Measurements from ENCODE around the gene TAGLN.

The TAGLN gene

DNA sequence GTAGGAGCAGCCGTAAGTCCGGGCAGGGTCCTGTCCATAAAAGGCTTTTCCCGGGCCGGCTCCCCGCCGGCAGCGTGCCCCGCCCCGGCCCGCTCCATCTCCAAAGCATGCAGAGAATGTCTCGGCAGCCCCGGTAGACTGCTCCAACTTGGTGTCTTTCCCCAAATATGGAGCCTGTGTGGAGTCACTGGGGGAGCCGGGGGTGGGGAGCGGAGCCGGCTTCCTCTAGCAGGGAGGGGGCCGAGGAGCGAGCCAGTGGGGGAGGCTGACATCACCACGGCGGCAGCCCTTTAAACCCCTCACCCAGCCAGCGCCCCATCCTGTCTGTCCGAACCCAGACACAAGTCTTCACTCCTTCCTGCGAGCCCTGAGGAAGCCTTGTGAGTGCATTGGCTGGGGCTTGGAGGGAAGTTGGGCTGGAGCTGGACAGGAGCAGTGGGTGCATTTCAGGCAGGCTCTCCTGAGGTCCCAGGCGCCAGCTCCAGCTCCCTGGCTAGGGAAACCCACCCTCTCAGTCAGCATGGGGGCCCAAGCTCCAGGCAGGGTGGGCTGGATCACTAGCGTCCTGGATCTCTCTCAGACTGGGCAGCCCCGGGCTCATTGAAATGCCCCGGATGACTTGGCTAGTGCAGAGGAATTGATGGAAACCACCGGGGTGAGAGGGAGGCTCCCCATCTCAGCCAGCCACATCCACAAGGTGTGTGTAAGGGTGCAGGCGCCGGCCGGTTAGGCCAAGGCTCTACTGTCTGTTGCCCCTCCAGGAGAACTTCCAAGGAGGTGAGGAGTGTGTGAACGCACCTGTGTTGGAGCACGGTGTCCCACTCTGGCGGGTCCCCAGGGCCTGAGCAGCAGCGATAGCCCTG, at the start of gene TAGLN:
TSS of gene TAGLN (plus strand) at position 318 of the 863 bp plus-strand sequence. CDS start 3,644 bp downstream, outside the sequence.
- DNase-seq = no peak

DNA sequence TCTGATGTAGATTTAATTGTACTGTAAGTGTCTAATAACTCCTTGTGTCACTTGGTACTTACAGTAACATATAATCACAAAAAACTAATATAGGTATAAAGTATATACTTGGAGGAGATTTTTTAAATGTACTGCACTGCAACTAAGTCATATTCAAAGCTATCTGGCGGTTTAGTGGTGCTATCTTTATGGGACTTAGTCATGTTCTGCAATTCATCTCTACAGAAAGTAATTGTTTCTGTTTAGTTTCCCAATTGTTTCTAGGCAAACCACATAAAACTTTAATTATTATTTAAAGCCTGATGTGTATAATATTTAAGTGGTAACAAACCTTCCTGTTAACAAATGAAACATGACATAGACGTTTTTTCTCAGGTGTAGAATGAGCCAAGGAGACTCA, 47.1 kb upstream of the TAGLN start:
- DNase-seq = no peak

DNA sequence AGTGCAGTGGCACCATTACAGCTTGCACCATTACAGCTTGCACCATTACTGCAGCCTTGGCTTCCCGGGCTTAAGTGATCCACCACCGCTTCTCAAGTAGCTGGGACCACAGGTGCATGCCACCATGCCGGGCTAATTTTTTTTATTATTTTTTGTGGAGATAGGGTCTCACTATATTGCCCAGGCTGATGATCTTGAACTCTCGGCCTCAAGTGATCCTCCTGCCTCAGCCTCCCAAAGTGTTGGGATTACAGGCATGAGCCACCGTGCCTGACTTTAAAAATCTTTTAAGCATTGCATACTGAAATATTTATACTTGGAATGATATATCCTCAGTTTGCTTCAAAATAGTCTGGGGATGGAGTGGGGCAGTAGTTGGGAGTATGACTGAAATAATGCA, 44.7 kb upstream of the TAGLN start:
- DNase-seq = no peak

DNA sequence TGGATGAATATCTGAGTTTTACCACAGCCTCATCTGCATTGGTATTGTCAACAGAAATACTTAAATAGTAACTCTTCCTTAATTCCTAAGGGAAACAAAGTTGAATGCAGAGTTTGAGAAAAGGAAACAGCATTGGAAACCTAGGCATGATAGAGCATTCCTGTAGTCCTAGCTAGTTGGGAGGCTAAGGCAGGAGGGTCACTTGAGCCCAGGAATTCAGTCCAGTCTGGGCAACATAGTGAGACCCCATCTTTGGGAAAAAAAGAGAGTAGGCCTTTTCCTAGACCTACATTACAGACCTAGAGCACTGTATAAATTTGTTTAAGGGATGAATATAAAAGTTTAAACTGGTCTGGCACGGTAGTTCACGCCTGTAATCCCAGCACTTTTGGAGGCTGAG, 41.7 kb upstream of the TAGLN start:
- DNase-seq = no peak

DNA sequence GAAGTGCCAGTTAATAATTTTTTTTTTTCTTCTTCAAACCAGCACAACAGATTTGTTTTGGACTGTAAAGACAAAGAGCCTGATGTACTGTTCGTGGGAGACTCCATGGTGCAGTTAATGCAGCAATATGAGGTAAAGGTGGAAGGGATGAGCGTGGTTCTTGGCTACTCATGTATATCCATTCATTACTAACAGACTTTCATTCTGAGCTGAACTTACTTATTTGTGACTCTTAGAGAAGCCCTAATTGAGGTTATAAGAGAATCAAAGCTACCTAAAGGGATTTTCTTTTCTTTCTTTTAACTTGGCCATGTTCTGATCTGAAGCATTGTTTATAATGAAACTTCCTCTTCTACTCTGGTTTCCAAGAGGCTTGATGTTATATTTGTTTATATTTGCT, 39.3 kb upstream of the TAGLN start:
- no peak for DNase-seq

DNA sequence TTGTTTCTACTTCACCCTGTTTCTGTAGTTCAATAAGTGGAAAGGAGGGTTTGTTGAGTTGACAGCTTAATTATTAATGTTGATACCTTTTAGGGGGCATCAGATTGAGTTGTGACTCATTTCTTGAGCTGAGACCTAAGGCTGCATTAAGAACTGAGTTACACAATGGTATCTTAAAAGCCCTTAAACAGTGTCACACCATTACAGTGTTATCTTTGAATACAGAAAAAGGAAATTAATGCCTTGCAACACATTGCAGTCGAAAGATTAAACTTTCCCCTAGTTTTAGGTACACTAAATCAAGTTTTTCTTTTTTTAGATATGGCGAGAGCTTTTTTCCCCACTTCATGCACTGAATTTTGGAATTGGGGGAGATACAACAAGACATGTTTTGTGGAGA, 38.3 kb upstream of the TAGLN start:
- no peak for DNase-seq

DNA sequence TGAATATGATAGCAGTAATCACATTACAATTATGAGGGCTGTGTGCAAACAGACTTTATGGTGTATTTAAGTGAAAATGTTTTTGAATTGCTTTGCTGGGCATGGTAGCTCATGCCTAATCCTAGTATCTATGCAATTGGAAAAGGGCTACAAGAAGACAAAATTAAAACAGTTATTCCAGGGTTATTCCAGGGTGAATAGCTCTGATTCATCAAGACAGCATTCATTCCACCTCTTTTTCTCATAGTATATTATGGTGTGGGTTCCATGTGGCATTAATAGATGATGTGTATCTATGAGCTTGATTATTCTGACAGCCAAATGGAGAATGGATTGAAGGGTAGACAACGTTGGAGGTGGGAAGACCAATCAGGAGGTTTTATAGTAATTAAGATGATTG, 32.7 kb upstream of the TAGLN start:
- no peak for DNase-seq

DNA sequence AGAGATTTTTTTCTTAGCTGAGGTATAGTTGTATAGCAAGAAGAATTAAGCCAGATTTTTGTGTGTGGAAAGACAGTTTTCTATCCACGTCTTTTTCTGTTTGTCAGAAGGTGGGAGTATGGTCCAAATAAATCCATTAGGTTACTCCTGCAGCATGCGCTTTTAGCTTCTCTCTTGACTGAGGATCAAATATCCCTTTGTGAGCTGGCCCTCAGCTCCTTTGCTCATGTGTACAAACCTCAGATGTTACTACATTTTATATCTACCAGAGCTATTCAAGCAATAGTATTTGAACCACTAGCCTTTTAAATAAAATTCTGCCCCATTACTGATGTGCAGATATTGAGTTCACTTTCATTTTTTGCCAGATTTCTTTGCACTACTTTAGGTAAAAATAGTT, 29.4 kb upstream of the TAGLN start:
- DNase-seq = no peak

DNA sequence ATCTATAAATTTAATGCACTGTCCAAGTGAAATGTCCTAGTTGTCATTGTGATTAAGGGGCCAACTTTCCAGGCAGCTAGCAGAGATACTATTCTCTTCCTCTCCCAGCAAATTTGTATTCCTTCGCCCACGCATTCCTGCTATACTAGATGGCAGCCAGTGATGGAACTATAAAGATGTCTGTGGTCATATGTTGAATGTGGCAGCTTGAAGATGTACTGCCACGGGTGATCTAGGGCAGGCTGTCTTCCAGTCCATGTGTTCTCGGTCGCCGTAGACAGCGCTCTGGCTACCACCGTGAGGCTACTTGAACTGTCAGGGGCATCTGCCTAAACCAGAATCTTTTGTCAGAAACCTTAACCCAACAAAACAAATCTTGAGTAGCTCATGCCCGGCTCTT, 29.0 kb upstream of the TAGLN start:
- no peak for DNase-seq

DNA sequence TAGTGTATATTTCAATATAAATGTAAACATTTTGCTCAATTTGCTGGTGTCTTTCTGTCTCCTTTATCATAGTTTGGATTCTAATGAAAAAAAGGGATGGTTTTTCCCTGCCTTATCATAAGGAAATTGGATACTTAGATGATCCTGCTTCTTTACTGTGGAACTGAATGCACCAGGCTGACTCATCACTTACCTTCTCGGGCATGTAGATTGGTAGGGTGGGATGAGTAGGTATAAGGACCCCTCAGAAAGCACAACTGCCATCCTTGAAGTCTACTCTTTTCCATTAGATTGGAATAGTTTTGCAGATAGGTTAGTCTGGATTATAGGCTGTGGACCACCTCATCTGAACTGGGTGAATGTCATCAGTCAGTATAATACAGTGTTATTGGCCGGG, 28.2 kb upstream of the TAGLN start:
- DNase-seq = no peak

DNA sequence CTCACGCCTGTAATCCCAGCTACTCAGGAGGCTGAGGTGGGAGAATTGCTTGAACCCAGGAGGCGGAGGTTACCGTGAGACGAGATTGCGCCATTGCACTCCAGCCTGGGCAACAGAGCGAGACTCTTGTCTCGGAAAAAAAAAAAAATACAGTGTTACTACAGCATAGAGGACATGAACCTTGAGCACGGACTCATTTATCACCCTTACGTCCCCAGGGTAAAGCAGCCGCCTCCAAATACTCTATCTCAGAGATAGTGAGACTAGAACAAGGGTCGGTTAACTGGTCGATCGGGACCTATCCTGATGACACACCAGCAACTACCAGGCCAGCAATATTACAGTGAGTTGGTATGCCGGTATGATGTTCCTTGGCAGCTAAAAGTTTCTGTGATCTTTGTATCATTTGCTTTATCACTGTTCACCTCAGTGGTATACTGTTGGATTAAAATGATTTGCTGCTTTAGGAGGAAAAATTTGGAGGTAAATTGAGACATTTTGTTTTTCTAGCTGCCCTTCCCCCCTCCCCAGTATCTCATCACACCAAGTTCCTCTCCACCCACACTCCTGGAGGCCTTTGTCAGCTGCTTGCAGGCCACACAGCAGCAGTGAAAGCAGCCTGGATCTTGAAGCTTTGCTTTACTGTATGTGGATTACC, 27.6 kb upstream of the TAGLN start:
- DNase-seq = no peak

DNA sequence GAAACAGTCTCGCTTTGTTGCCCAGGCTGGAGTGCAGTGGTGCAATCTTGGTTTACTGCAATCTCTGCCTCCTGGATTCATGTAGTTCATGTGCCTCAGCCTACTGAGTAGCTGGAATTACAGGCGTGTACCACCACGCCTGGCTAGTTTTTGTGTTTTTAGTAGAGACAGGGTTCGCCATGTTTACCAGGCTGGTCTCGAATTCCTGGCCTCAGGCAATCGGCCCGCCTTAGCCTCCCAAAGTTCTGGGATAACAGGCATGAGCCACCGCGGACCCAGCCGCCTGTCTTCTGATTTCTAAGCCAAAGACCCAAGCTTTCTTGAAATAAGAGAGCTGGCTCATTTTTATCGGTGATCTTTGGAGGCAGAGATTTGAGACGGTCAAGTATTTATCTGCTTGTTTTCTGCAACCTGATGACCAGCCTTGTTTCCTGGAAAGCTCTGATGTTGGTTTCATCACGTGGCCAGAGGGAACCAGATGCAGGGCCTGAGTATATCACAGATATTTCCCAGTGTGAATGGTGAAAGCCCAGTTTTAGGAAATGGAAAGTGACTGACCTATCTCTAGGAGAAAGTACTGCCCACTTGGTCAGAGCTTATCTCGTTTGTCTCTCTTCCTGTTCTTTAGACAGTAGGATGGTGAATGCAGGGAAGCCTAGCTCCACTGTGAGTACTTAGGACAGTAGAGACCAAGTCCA, 26.3 kb upstream of the TAGLN start:
- no peak for DNase-seq

DNA sequence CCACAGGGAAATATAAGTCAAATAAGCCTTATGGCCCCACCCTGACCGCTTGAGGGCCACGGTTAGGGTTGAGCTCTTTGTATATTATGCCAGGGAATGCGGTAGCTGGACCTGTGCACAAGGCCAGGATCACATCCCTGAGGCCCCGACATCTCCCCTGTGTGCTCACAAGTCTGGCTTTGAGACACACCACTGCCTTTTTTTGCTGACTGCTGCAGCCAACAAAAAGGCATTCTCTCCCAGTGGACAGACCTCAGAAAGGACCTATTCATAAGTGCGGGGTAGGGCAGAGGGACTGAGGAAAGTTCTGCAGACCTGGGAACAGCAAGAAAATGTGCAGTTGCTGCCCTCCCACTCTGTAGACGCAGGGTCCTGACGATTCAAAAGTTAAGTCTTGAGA, 24.1 kb upstream of the TAGLN start:
- DNase-seq = no peak

DNA sequence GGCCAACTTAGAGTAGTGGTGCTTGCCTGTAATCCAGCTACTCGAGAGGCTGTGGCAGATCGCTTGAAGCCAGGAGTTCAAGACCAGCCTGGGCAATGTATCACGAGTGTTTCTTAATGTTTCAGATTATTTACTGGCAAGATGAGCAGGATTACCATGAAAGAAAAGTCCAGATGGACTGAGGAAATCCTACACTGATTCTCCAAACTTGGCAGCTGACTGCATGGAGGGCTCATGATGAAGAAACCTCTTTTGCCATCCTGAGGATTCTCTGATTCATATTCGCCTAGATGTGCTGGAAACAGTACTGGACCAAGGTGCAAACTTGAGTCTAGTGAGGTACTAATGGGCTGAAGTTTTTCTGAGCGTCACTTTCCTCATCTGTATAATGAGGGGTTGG, 23.4 kb upstream of the TAGLN start:
- no peak for DNase-seq

DNA sequence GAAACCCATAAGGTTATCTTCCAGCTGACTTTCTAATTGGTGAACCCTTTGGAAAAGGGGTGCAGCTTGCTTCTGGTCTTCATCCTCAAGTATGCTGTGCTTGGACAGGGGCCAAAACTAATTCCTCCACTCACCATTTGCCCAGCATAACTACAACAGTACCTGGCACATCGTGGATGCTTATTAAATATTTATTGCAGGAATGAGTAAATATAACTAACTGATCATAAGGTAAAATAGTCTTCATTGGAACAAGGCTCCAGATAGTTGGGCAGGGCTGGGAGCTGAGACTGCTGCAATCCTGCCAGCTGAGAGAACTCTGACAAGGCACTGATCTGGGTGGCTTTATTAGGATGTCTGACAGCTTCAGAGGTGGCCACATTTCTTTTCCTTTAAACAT, 23.0 kb upstream of the TAGLN start:
- no peak for DNase-seq

DNA sequence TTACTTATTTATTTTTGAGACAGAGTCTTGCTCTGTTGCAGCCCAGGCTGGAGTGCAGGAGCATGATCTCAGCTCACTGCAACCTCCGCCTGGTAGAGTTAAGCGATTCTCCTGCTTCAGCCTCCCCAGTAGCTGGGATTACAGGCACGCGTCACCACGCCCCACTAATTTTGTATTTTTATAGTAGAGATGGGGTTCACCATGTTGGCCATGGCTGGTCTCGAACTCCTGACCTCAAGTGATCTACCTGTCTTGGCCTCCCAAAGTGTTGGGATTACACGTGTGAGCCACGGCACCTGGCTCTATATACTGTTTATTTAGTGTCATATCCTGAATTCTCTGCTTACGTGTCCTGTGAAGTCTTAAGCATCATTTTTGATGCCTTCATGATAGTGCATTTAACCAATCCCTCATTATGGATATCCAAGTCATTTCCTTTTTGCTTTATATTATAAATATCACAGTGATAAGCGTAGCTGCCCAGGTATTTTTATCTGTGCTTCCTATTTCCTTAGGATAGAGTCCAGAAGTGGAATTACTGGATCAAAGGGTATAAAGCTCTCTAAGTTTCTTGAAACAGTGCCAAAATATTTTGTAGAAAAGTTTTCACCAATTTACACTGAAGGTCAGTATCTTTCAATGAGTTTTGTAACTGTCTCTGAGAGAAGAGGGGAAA, 21.5 kb upstream of the TAGLN start:
- no peak for DNase-seq

DNA sequence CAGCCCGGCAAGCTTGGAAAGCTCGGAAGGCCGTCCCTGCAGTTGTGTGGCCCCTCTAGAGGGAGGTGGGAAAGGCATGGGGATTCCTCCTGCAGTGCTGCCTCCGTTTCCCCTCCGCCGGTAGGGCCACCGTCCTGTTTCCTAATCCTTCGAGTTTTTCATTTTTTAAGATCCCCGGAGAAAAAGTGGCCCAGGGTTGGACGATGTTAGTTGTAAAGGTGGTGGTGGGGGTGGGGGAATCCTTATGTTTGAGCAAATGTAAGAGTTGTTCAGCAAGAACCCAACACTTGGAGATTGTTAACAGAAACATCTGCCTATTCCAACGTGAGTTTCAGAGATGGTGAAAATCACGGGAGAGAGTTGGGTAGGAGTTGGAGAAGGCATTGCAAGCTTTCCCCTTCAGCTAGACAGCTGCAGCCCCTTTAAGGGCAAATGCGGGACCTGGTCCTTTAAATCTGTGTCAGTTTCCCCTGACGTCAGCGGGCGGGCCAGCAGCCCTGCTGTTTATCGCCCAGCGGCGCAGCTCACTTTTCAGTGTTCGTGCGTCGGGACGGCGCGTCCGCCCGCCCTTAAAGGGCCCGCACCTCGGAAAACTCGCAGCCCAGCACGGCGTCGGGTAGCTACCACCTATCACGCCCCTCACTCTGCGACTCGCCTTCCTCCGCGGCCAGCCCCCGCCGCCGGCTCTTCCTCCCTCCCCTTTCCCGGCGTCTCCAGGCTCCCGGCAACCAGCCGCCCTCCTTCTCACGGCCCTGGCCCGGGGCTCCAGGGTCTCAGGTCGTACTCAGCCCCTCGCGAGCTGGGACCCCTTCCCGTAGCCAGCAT, 20.7 kb upstream of the TAGLN start, which contains the start of gene SIDT2:
TSS of gene SIDT2 (plus strand) at position 534 of the 825 bp plus-strand sequence. CDS start 521 bp downstream, outside the sequence.
- DNase-seq = peak; percentile 95

DNA sequence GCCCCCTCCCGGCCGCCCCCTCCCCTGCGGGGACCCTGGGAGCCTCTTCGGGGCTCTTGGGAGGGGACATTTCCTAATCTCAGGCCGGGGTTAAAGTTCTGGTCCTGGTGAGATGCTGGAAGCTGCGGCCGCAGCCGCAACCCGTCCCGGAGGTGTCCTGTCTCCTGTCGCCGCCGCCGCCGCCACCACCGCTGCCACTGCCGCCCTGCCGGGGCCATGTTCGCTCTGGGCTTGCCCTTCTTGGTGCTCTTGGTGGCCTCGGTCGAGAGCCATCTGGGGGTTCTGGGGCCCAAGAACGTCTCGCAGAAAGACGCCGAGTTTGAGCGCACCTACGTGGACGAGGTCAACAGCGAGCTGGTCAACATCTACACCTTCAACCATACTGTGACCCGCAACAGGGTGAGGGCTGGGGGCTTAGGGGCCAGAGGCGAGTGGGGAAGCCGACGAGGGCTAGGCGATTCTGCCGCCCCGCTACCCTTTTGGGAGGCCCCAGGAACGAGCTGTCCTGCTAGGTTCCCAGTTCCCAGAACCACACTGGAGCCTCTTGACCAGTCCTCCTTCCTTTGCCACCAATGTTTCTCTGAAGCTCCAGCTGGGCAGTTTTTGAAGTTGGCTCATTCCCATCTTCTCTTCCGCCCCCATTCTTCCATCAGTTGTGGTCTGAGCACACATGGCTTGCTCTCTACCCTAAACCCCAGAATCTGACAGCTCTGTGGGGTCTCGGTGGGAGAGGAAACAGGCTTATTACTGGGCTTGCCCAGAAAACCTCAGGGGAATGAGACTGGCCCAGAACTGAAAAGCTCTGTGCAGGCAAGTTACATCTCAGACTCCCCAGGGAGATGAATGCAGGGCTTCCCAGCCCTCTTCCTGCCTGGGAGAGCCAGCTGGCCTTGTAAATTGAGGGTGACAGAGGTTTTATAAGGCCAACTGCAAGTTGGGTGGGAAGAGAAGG, 19.8 kb upstream of the TAGLN start:
- DNase-seq = peak; percentile 73

DNA sequence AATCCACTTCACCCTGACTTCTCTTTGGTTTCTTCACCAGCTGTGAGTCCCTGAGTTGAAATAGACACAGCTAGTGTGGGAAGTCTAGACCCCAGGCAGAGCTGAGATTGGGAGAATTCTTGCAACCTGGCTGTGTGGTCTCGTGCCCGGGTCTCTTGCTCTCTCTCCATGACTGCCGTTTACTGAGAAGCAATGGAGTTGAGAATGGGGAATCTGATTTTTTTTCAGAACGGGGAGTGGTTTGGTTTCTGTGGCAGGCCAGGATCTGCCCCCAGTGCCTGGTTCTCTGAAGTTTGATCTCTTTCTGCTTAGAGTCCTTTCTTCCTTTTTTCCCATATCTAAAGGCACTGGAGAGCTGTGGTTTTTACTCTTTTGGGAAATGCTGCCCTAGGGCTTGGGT, 19.1 kb upstream of the TAGLN start:
- peak; percentile 75 for DNase-seq

DNA sequence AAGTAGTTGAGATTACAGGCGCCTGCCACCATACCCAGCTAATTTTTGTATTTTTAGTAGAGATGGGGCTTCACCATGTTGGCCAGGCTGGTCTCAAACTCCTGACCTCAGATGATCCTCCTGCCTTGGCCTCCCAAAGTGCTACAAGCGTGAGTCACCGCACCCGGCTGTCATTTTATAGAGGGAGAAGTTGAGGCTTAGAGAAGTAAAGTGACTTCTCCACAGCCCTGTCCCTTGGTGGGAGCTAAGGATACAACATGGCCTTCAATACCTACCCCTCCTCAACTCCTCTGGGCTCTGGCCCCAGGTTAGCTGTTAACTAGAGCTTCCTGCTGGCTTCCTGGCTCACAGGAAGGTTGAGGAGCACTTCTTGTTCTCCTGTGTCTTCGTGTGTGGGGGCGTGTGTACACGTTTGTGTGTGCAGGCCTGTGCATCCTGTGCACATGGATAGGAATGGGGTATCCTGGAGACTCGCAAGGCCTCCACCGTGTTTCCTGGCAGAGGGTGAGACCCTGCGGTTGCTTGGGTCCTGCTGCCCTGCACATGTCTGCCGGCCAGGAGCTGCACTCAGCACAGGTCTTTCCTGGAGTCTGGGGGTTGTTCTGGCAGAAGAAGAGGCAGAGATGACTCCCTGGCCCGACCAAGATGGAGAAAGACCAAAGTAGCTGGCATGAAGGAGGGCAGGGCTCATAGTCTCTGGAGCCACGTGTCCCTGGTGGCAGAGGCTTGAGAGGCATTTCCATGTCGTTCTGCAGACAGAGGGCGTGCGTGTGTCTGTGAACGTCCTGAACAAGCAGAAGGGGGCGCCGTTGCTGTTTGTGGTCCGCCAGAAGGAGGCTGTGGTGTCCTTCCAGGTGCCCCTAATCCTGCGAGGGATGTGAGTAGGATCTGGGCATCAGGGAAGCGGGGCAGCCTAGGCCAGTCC, 18.2 kb upstream of the TAGLN start:
- peak; percentile 92 for DNase-seq

All from GF-D8 (cell line).